GM18517 (cell line): Measurements from ENCODE around the gene ABL1.

Source experiments
- ATAC-seq: cut with Tn5 transposase; IDR thresholded peaks from one replicate; pipeline ENCODE4 v1.9.1; 2021; ENCODE audit warnings: mild to moderate bottlenecking, moderate library complexity; ENCODE audit not compliant: unreplicated experiment

Gene ABL1

DNA sequence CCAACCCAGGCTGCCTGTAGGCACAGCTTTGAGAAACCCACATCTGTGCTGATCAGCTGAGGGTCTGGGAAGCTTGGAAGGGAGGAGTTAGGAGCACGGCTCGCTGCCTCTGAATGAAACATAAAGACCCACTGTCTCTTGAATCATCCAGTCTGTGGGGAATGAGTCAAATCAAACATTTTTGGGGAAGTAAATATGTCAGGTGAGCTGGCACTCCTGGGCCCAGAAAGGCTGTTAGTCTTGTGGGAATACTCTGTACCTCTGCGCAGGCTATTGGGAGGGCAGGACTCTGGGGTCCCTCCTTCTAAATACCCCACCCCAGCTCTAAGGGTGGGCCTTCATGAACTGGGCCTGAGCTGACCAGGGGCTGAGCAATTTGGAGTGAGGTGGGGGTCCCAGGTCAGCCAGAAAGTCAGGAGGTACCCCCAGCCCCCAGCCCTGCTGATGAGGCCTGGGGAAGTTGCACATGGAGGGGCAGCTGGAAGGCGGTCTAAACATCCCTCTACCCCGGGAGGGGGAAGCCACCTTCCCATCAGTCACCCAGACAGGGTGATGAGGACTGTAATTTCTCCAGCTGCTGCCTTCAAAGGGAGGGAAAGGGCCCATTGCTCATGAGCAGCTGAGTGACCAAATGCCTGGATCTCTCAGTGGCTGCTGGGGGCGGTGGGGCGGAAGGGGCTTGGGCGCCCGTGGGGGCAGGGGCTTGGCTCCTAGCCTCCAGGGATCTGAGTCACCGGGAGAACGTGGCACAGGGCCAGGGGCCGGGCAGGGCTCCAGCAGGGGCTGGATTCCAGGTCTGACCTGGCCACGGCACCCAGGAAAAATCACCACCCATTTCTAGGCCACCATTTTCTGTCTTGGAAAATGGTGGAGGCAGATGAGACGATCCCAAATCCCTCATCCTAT is 93.2 kb downstream of the ABL1 start:
- ATAC-seq: no peak

- ATAC-seq: no peak
Measured at GRCh38 chr9:130929571-130930038, 94.6 kb downstream of the ABL1 start.

DNA sequence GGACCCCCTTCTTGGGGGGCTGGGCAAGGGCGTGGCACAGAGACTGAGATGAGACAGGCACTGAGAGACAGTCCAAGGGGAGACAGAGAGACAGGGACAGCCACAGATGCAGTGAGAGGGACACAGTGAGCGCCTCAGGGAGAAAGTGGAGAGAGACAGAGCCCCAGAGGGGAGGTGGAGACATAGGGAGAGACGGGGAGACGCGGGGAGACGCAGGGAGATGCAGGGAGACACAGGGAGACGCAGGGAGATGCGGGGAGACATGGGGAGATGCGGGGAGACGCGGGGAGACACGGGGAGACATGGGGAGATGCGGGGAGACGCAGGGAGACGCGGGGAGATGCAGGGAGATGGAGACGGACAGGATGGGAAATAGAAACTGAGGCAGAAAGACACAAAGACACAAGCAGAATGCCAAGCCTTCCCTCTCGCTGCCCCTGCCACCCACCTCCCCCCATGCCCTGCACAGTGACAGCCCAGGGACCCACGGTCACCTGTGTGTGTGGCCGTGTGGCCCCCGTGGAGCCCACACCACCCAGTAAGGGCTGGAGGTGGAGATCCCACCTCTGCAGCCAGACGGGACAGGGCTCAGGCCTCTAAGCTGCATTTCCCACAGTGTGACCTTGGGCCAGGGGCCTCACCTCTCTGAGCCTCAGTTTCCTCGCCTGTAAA is 95.2 kb downstream of the ABL1 start:
- ATAC-seq: no peak

DNA sequence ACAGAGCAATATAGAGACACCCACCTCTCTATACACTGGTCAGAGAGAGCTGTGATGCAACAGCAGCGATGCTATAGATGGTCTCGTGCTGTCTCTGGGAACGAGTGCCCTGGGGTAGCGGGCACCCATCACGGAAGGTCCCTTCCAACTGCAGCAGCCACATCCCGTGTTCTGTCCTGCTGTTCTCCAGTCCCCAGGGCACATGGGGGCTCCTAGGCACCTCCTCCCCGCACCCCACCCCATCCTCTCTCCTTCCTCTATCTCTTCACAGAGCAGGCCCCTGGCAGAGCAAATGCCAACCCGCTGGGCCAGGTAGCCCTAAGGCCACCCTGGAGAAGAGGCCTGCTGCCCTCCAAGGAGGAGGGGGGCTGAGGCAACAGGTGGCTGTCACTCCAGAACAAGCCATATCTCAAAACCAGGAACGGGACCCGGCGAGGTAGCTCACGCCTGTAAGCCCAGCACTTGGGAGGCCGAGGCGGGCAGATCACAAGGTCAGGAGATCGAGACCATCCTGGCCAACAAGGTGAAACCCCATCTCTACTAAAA is 95.8 kb downstream of the ABL1 start:
- ATAC-seq: no peak

DNA sequence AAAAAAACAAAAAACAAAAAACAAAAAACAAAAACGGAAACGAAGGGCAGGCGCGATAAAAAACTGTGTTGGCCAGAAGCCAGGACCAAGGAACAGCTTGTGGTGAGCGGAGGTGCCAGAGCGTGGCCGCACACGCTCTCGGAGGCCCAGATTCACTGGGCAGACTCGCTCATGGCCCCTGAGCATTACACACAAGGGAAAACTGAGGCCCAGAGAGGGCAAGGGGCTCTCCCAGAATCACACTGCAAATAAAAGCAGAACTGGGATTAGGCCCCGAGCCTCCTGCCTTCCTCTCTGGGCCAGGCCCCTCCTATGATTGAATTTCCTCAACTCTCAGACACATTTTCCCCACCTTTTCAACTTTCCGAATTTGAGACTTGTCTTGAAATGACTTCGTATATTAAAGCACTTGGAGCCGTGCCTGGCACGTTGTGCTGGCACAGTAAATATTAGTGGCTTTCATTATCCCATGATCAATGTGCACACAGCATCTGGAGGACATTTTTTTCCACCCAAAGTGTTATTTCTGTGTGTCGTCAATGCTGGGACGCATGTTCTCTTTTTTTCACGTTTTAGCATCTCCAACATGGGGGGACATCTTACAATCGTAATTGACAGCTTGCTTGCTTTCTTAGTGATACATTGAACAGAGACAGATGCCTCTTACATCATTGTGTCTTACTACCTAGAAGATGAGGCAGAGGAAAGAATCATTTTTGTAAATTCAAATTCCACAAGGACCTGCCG is 96.6 kb downstream of the ABL1 start:
- ATAC-seq: no peak

GRCh38 chr9:130932255-130933079 is 97.4 kb downstream of the ABL1 start:
- no peak for ATAC-seq

- no peak for ATAC-seq
Measured at GRCh38 chr9:130933114-130934046, 98.3 kb downstream of the ABL1 start.

DNA sequence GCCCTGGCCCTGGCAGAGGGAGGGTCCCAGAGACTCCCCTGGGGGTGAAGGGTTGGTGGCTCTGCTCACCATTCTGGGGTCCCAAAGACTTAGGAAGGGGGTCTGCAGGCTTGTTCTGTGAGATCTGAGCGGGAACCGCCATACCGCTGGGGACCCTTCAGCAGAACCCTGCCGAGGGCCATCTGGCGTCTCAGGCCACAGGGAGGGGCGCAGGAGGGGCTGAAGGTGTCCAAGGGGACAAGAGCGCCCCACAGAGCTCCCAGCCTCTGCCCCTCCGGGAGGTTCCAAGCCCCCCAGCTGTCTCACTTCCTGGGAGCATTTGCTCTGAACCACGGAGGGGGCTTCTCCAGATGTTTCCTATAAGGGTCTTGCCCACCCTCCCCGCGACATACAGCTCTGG is 99.2 kb downstream of the ABL1 start:
- ATAC-seq: no peak

DNA sequence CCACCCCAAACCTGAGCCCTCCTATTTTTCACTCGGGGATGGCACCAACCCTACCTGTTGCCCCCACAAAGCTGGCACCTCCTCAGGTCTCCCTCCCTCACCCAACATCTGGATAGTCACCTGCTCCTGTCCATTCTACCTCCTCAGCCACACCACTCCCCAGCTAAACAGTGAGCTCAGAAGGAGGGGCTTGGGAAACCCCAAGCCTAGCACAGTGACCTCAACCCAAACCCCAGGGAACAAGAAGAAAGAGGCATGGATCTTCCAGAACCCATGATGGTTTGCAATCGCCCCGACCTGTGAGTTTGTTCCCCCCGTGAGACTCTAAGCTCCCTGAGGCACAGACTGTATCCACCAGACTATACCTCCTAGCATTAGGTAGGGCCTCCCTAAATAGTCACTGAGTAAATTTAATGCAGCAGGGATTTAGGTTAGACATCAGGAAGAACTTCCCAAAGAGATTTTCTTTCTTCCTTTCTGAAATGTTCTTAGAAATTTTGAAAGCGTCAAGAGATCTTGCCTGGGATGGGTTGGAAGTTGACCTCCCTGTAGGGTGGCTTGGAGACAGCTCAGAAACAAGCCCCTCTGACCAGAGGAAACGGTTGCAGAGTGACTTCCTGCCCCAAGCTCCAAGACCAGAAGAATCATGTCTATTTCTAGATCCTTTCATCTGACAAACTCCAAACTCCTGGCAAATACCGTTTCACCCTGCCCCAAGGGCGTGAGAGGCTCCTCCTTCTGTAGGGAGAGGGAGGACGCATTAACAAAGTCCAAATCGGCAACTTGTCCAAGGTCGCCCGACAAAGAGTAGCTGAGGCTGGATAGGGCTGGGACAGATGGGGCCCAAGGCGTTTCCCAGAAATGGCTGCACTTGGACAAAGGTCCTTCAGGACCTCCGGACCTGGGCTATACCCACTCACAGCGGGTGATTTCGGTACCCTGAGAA is 99.9 kb downstream of the ABL1 start:
- ATAC-seq: no peak

DNA sequence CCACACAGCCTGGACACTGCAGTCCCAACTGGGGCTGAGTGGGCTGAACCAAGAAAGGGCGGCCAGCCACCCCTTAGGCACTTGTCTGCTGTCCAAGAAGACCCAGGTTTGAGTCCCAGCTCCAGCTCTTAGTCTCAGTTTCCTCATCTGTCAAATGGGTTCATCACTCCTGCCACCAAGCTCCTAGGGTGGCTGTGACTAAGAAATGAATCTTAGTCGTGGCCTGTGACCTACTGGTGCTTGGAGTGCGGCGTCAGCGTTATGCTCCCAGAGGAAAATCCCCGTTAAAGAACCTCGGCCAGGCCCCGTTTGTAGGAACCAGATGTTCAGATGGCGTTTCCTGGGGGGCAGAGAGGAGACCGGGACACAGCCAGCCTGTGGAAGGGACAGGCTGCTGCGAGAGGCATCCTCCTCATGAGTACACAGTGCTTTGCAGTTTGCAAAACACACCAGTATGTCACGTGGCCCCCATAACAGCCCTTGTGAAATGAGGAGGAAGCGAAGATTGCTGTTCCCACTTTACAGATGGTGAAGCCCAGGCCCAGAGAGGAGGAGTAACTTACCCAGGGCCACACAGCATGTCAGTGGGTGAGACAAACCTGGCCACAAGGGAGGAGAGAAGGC is 100.7 kb downstream of the ABL1 start:
- ATAC-seq: no peak

GRCh38 chr9:130936285-130937117 is 101.4 kb downstream of the ABL1 start:
- ATAC-seq: no peak
